Dermis microvascular lymphatic vessel endothelial cell (primary cell): ENCODE data around the gene PSKH1. TPM values are rescaled to one million over a fixed set of nuclear protein-coding genes. Genes with fewer than 3 reads are reported as not detected.
A peak's percentile ranks its signal among the peaks of the same experiment; 100 is the strongest.
"Not testable (repeated sequence)": the region's sequence is repeated elsewhere in the genome, so short reads cannot be mapped to it uniquely, and the experiment has no call there.

Source experiments
- DNase-seq, 2 donors: peaks; one replicate each; pipeline versions ENCODE4 v3.0.0 to v3.0.0-alpha.2; 2010; ENCODE audit warnings: low read depth in 2 of 2
- total RNA-seq: library from RNA; depleted of rRNA; stranded (reverse); fragments of >200 nt; gene quantifications from 2 replicates; pipeline ENCODE4 v1.2.1, GENCODE V29; 2014

Gene PSKH1
- total RNA-seq, 1 donor from 2014 or later: 8.7 TPM

DNA sequence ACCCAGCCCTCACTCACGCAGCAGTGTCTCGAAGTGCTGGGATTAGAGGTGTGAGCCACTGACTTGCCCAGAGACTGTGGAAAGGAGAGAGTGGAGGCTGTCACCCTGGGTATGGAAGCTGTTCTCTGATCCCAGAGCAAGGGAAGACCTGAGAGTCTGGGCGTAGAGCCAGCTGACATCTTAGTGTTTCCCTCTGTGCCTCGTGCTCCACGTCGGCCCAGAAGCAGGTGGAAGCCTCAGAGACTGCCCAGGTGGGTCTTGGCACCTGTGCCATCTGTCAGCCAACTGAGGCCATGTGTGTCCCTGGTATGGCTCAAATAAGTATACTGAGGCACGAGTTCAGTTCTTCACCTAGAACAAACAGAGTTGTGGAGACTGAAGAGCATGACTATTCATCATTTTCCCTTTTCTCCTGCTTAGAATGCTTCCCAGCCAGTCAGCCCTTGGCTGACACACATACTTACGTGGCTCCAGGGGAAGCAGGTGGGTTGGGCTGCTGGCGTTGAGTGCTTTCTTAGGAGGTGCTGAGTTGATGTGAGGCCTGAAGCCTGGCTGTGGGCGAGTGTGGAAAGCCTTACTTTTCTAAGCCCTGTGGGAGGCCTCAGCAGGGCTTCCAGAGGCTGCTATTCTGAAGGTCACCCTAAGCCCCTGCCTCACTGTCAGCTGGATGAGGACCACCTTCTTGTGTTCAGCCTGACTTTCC is 30.5 kb downstream of the PSKH1 start:
- no peak for DNase-seq

DNA sequence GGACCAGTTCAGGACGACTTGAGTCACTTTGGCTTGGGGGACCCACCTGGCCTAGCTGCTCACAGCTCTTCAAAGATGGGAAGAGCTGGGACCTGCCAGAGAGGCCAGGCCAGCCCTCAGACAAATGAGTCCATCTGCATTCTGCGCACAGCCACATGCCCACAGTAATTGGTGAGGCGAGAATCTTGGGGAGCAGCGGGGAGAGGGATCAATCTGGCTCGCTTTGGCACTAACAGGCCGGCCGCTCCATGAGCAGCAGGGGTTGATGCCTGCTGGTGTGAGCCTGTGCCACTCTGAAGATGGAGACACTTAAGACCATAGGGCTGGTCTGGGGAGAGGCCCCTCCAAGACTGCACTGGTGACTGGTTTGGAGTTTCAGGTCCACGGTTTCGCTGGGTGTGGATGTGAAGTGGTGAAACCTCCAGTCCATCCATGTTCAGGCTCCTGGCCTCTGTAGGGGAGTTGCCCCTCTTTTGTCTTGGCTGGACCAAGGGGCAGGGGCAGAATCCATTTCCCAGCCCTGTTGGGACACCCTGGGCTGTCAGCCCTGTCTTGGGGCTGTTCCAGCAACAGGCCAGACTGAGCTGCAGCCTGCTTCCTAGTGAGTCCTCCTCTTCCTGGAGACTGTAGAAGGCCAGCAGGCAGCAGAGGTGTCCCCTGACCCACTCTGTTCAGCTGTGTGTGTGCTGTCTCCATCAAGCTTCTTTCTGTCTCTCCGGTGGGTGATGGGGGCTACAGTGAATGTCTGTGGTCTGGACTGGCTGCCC is 31.3 kb downstream of the PSKH1 start:
- peak in 1 of 2 donors; percentile 46 for DNase-seq

DNA sequence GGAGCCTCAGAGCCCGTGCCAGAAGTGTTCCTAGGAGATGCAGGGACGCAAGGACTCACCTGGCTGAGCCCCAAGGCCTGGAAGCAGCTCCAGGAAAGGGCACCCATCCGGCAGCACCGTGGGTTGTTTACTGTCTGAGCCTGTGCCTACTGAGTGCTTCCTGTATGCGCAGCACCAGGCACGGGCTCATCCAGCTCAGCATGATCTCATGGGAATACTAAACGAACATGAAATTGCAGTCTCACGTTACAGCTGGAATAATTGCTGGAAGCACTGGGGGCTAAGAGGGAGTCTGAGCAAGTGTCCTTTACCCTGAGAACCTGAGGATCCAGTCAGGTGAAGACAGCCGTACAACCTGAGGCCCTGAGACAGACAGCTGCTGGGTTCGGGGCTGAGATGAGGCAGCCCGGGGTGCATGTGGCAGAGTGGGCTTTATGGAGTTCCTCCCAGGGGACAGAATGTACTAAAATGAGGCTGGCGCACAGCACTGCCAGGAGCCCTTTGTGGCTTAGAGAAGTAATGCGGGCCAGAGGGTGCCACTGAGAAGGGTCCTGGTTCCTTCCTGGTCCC is 33.2 kb downstream of the PSKH1 start:
- DNase-seq: peak; percentile 49 to 88

DNA sequence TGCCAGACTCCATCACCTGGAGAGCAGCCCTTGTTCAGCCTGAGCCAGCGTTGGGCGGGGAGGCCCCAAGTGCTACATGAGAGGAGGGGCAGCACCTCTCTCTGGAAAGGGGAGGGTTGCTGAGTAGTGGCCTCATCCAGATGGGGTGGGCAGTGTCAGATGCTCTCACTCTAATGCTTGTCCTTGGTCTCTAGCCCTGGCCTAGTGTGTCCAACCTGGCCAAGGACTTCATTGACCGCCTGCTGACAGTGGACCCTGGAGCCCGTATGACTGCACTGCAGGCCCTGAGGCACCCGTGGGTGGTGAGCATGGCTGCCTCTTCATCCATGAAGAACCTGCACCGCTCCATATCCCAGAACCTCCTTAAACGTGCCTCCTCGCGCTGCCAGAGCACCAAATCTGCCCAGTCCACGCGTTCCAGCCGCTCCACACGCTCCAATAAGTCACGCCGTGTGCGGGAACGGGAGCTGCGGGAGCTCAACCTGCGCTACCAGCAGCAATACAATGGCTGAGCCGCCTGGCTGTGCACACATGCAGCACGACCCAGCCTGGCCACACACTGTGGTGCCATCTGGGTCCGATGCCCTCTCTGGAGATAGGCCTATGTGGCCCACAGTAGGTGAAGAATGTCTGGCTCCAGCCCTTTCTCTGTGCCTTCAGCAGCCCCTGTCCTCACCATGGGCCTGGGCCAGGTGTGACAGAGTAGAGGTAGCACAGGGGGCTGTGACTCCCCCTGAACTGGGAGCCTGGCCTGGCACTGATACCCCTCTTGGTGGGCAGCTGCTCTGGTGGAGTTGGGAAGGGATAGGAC is 34.3 kb downstream of the PSKH1 start:
- no peak for DNase-seq

DNA sequence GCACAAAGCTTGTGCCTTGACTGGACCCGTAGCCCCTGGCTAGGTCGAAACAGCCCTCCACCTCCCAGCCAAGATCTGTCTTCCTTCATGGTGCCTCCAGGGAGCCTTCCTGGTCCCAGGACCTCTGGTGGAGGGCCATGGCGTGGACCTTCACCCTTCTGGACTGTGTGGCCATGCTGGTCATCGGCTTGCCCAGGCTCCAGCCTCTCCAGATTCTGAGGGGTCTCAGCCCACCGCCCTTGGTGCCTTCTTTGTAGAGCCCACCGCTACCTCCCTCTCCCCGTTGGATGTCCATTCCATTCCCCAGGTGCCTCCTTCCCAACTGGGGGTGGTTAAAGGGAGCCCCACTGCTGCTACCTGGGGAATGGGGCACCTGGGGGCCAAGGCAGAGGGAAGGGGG is 35.1 kb downstream of the PSKH1 start:
- DNase-seq: no peak

DNA sequence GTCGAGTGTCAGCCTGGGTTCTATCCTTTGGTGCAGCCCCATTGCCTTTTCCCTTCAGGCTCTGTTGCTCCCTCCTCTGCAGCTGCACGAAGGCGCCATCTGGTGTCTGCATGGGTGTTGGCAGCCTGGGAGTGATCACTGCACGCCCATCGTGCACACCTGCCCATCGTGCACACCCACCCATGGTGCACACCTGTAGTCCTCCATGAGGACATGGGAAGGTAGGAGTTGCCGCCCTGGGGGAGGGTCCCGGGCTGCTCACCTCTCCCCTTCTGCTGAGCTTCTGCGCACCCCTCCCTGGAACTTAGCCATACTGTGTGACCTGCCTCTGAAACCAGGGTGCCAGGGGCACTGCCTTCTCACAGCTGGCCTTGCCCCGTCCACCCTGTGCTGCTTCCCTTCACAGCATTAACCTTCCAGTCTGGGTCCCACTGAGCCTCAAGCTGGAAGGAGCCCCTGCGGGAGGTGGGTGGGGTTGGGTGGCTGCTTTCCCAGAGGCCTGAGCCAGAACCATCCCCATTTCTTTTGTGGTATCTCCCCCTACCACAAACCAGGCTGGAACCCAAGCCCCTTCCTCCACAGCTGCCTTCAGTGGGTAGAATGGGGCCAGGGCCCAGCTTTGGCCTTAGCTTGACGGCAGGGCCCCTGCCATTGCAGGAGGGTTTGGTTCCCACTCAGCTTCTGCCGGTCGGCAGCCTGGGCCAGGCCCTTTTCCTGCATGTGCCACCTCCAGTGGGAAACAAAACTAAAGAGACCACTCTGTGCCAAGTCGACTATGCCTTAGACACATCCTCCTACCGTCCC is 35.7 kb downstream of the PSKH1 start:
- peak; percentile 54 to 68 for DNase-seq

DNA sequence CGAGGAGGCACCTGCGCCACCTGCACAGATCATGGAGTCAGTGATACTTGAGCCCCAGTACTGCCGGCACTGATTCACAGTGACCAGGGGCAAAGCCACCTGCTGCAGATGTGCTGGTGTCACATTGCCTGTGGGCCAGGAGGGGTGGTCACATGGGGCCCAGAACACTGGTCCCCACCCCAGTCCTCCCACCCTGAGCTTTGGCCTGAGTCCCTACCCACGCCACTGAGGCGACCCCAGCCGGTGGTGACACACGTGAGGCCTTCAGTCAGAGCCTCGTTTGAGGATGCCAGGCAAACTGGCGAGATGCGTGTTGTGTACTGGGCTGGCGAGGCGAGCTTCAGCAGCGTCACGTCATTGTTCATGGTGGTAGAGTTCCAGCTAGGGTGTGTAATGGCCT is 37.1 kb downstream of the PSKH1 start:
- no peak for DNase-seq

DNA sequence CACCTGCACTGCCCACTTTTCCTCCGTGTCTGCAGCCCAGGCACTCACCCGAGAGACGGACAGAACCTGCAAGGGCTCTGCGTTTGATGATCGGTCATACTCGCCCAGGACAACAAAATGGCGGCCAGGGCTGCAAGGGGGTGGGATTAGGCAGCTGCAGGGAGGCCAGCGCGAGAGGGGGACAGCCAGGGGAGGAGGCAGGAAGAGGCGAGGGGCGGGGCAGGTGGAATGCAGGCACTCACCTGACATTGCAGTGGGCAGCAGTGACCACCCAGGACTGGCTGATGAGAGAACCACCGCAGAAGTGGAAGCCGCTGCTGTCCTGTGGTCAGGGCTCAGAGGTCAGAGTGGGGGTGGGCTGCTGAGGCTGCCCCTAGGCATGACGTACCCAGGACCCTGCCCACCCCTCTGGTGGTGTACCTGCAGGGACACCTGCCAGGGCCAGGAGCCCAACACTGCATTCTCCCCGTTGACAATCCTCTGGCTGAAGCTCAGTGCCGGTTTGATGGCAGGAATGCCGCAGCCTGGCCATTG is 37.7 kb downstream of the PSKH1 start:
- DNase-seq: no peak

DNA sequence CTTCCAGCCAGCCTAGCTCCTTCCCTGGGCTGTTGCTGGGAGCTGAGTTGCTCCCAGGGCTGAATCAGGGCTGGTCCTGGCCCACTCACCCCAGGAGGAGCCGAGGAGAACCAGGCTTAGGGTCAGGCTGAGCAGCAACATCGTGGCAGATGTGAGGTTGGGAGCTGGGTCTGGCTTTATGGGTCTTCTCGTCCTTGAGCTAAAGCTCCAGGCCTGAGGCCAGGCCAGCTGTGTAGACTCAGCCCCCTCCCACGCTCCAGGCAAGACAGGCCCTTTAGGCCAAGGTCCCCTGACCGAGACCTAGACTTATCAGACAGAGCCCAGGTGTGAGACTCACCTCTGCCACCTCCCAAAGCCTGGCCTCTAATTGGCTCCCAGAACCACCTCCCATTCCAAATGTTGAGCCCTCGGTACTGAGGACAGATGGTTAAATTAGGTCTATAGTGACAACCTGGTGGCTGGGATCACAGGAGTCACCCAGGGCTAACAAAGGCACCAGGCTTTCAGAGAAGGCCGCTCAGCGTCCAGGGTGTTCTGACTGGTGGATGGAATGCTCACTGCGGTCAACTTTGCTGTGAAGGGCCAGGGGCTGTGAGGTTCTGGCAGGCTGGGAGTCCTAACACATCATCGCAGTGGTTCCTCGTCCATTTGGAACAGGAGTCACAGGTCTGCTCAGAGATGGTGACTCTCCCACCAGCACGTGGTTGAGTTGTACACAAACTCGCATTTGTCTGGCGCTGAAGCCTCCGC is 38.8 kb downstream of the PSKH1 start, which contains the start of gene CTRL:
CTRL (minus strand) TSS at position 151 of the 750 bp plus-strand sequence; CDS start at position 141, 10 bp downstream.
- no peak for DNase-seq

DNA sequence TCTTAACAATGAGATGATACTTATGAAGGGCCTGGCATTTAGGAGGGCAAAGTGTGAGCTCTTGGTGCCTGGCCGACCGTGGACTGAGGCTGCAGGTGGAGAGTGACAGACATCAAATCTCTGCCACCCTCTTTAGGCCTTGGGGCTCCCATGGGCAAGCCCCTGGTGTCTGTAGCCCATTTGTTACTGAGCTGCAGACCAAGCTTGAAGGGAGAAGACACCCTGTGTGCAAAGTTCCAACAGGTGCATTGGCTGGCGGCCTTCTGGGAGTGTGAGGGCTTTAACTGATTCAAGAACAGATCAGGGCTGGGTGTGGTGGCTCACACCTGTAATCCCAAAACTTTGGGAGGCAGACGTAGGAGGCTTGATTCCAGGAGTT is 39.4 kb downstream of the PSKH1 start:
- no peak for DNase-seq

DNA sequence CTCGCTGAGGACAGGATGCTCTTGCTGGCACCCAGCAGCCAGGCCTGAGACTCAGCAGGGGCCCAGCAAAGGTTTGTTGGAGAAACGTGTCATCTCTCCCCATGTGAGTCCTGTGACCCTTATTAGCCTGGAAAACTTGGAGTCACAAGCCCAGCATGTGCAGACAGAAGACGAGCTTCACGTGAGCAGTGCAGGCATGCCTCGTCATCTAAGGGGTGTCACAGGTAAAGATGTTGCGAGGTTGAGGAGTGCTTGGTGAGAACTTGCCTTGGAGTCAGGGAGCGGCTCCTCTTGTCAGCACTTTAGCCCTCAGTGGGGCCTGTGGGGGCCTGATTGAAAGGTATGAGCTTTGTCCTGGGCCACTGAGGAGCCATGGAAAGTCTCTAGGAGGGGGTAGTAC is 40.8 kb downstream of the PSKH1 start:
- DNase-seq: no peak

DNA sequence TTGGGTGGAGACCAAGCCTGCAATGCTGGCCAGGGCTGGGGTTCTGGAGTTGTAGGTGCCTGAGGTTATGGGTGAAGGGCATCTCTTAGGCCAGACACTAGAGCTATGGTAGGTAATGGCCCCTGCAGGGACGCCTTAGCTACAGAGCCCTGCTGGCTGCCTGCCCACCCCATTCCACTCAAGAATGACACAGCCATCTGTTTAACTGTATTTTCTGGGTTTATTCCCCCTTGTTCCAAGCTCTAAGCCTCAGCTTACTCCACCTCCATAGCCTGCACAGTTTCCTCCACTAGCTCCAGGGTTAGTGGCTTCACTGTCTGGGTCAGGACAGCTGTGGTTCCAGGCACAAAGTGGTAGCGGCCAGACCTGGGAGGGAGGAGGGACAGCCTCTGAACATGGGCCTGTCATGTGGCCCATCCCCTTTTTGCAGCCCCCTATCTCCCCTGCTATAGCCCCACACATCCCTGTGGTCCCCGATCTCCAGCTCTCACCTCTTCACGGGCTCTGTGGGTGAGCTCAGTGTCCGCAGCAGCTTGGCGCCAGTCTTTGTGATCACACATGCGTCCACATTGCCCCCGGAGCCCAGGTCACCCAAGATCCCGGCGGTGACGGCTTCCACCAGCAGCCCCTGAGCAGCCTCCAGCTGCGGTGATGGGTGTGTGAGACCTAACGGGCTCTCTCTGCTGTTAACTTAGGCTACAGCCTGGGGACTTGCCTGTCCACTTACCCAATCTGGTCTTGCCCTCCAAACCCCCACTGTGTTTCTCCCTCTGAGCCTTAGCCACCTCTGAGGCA is 41.4 kb downstream of the PSKH1 start:
- DNase-seq: no peak

DNA sequence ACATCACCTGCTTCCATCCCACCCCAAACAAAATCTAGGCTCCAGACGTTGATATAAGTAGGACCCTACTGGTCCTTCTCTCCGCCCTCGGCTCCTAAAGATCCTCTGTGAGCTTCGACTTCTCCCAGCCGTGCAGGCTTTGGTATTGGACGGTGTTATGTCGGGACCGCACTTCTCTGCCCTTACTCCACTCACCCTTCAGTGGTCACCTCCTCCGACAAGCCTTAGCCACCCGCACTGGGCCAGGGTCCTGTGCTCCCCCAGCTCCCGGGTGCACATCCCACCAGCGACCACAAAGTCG is 42.0 kb downstream of the PSKH1 start:
- DNase-seq: no peak

DNA sequence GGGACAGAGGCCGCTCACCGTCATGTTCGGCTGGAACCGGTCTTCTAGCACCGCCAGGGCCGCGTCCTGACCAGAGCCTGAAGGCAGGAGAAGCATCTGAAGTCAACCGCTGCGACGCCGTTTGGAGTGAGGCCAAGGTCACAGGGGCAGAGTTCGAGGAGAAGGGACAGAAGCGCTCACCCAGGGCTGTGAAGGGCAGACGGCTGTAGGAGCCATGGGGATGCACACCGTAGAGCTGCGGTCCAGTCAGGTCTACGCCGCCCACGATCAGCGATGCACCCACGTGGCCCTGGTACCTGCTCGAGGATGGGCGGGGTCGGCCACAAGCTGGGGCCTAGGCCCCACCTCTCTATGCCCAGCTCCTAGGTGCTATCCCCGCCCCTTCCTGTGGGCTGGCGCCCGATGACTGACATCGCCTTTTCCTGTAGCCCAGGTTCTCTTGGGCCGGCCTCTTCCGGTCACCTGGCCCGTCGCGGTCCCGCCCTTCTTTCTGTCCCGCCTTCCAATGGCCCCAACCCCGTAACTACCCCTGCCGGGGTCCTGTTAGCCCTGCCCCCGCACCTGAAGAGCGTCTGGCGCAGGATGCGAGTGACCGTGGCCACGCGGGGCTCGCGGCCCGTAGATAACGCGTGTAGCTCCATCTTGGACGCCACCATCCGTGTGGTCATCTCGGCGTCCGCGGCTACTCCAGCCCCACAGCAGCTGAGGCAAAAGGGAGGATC is 42.5 kb downstream of the PSKH1 start:
- peak; percentile 82 to 94 for DNase-seq

DNA sequence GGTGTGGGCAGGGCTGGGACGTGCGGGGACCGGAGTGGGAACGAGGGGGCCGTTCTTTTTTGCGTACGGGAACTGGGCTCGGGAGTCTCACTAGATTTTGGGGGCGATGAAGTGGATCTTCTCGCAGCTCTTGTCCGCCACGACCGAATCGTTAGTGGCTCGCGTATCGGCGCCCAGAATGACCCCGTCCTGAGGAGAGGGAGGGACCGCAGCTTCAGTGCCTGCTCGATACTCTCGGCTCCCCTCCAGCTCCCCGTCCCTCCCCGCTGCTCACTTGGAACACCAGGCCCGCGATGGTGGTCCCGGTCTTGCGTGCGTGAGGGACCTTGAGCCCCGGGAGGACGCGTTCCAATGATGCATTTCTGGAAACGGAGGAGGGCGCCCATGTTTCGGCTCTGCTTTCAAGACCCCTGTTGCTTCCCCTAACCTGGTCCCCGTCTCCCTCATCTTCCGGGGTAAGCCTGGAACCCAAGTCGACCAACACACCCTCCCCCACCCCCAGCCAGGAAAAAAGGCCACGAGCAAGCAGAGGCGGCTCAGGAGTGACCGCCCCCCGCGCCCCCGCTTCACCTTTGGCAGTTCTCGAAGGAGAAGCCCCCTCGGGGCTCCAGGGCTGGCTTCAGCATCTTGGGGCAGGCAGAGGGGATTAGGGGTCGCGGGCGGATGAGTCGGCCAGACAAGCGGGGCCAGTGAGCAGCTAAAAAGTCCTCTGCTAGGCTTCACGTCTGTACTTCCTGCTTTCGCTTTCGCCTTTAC is 43.2 kb downstream of the PSKH1 start, which contains the start of gene PSMB10:
PSMB10 (minus strand) TSS at position 727 of the 756 bp plus-strand sequence; CDS start at position 626, 101 bp downstream.
- DNase-seq: peak in 1 of 2 donors; percentile 56

DNA sequence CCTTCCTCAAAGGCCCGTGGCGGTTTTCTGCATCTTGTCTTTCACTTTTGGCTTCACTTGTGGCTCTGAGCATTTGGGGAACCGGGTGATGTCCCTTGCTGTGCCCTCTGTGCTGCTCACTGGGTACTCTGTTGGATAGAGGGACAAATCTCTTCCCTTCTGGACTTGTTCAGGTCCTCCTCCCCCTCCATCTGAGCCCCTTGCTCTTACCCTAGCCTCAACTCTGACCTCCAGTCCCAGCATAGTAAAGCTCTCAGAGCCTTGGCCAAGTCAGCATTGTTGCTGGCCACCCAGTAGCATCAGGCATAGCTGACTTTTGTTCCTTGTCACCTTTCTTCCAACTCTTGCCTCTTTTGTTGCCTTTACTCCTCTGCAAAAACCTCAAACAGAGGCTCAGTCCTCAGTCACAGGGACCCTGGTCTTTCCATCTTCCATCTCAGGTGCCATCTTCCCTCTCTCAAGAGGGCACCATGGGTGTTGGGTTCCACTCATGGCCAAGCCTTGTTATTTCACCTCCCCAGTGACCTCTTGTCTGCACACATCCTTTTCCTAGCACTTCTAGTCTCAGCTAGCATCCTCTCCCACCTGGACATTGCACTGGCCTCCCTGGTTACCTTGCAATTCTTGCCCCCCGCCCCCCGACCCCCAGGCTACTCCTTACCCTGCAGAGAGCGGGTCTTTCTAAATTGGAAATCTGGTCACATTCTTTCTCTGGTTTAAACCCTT is 44.0 kb downstream of the PSKH1 start:
- no peak for DNase-seq

DNA sequence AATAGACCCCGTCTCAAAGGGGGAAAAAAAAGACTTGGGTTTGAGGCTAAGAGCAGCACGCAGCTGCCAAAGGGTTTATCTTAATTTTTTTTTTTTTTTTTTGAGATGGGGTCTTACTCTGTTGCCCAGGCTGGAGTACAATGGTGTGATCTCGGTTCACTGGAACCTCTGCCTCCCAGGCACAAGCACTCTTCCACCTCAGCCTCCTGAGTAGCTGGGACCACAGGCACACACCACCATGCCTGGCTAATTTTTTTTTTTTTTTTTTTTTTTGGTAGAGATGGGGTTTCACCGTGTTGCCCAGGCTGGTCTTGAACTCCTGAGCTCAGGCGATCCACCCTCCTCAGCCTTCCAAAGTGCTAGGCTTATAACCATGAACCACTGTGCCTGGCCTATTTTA is 44.7 kb downstream of the PSKH1 start:
- not testable (repeated sequence) for DNase-seq
